Endothelial cell of umbilical vein (primary cell): Measurements from ENCODE around the gene TMEM132E. TPM values are rescaled to one million over a fixed set of nuclear protein-coding genes. Genes with fewer than 3 reads are reported as not detected.

ENCODE experiments used
- BruUV-seq: library from RNA; stranded (reverse); fragments of 400-500 nt; replicated peaks from 2 replicates; lab custom pipeline; 2021; lab: Mats Ljungman, UMichigan
- CTCF ChIA-PET: fragments of 300-600, 350-600 bp; sonication (Branson Sonifier 250); formaldehyde crosslinking; loops from one replicate; lab custom pipeline; 2021; ENCODE audit warnings: antibody characterized with exemption, inconsistent platforms; lab: Charles Lee
- POLR2A ChIA-PET: fragments of 300-600, 350-600 bp; sonication (Branson Sonifier 250); formaldehyde crosslinking; loops from one replicate; lab custom pipeline; 2021; ENCODE audit warnings: antibody characterized with exemption, inconsistent platforms; lab: Charles Lee
- DNase-seq: peaks from one replicate; pipeline ENCODE4 v3.0.0-alpha.2; 2011; ENCODE audit warnings: low read depth, low spot score
- FAIRE-seq: peaks from 2 replicates; lab custom pipeline; 2011; peaks lifted over from hg19 to GRCh38; lab: Jason Lieb, UNC
- H2AFZ ChIP-seq: 2 replicates; pipeline ENCODE4 v1.6.0; 2012; ENCODE audit warnings: low read depth, low read length, control low read depth, inconsistent platforms
- H3K27ac ChIP-seq: 2 replicates; pipeline ENCODE4 v1.5.1; 2011; ENCODE audit warnings: low read depth, mild to moderate bottlenecking, control low read depth, low read length, moderate library complexity; ENCODE audit not compliant: insufficient read depth
- H3K27me3 ChIP-seq, 2 experiments: 2 replicates each; pipeline versions ENCODE4 v1.6.0 to v1.6.1; 2011; ENCODE audit warnings: low read length in 2 of 2, mixed read lengths in 1 of 2; ENCODE audit not compliant: control insufficient read depth in 2 of 2, insufficient read depth in 2 of 2
- H3K36me3 ChIP-seq, 2 experiments: 2 replicates in 1 of 2; 3 replicates in 1 of 2; pipeline ENCODE4 v1.5.1; 2011; ENCODE audit warnings: low read length in 2 of 2, mild to moderate bottlenecking in 1 of 2, moderate library complexity in 1 of 2; ENCODE audit not compliant: control insufficient read depth in 2 of 2, insufficient read depth in 2 of 2; ENCODE audit errors: extremely low read depth in 1 of 2
- H3K4me1 ChIP-seq: 3 replicates; pipeline ENCODE4 v1.5.1; 2011; ENCODE audit warnings: mild to moderate bottlenecking, low read length; ENCODE audit not compliant: control insufficient read depth, insufficient read depth; ENCODE audit errors: extremely low read depth
- H3K4me2 ChIP-seq: 2 replicates; pipeline ENCODE4 v1.6.1; 2011; ENCODE audit warnings: low read length, control low read depth, mixed read lengths; ENCODE audit not compliant: insufficient read depth
- H3K4me3 ChIP-seq, 3 experiments: fragments of 200-600 bp in 1 of 3; sonication (generic), shearing (Covaris generic) in 1 of 3; replicated peaks in 1 of 3; 2 replicates each; pipeline ENCODE4 v1.5.1; 2011 to 2016; ENCODE audit warnings: control low read depth in 3 of 3, low read length in 3 of 3, mild to moderate bottlenecking in 2 of 3, inconsistent platforms in 1 of 3, low read depth in 1 of 3, moderate library complexity in 1 of 3; ENCODE audit not compliant: insufficient read depth in 1 of 3
- H3K79me2 ChIP-seq: 2 replicates; pipeline ENCODE4 v1.6.0; 2012; ENCODE audit warnings: low read length, inconsistent platforms; ENCODE audit not compliant: control insufficient read depth, insufficient read depth
- H3K9ac ChIP-seq: replicated peaks from 2 replicates; pipeline ENCODE3; 2011; ENCODE audit warnings: low read length, control low read depth; ENCODE audit not compliant: insufficient read depth; ENCODE audit errors: extremely low read depth
- H3K9me1 ChIP-seq: replicated peaks from 3 replicates; pipeline ENCODE4 v1.6.0; 2011; ENCODE audit warnings: mild to moderate bottlenecking, low read length; ENCODE audit not compliant: control insufficient read depth, insufficient read depth; ENCODE audit errors: extremely low read depth
- H3K9me3 ChIP-seq: replicated peaks from 2 replicates; pipeline ENCODE4 v1.5.1; 2012; ENCODE audit warnings: low read length, inconsistent platforms; ENCODE audit not compliant: control insufficient read depth, insufficient read depth
- H4K20me1 ChIP-seq: replicated peaks from 2 replicates; pipeline ENCODE3; 2011; ENCODE audit warnings: mild to moderate bottlenecking, low read length; ENCODE audit not compliant: control insufficient read depth, insufficient read depth; ENCODE audit errors: extremely low read depth
- CTCF ChIP-seq, 2 donors: IDR thresholded peaks; 1 replicate in 1 of 2; 2 replicates in 1 of 2; pipeline ENCODE4 v1.5.1; 2011; ENCODE audit warnings: low read length in 2 of 2, mild to moderate bottlenecking in 2 of 2, moderate library complexity in 2 of 2, control low read depth in 1 of 2, inconsistent platforms in 1 of 2, low read depth in 1 of 2; ENCODE audit not compliant: insufficient read depth in 1 of 2; ENCODE audit errors: extremely low read depth in 1 of 2
- EZH2 ChIP-seq: IDR thresholded peaks from 2 replicates; pipeline ENCODE4 v1.6.1; 2012; ENCODE audit warnings: borderline replicate concordance, low read depth, mild to moderate bottlenecking, moderate library complexity, low read length, inconsistent platforms; ENCODE audit not compliant: severe bottlenecking
- FOS ChIP-seq: IDR thresholded peaks from 2 replicates; pipeline ENCODE4 v1.6.1; 2011; ENCODE audit warnings: mild to moderate bottlenecking, low read length, moderate library complexity, borderline replicate concordance; ENCODE audit not compliant: insufficient read depth
- GATA2 ChIP-seq: IDR thresholded peaks from 2 replicates; pipeline ENCODE4 v1.7.0; 2011; ENCODE audit warnings: low read depth, mild to moderate bottlenecking, moderate library complexity, mixed read lengths, low read length; ENCODE audit not compliant: insufficient read length, insufficient read depth
- JUN ChIP-seq: IDR thresholded peaks from 2 replicates; pipeline ENCODE4 v1.6.1; 2011; ENCODE audit warnings: borderline replicate concordance, low read depth; ENCODE audit not compliant: insufficient read length, insufficient read depth
- MAX ChIP-seq: IDR thresholded peaks from 2 replicates; pipeline ENCODE4 v1.6.1; 2011; ENCODE audit not compliant: insufficient read depth, insufficient read length
- MYC ChIP-seq: IDR thresholded peaks from one replicate; pipeline ENCODE4 v1.6.1; 2011; ENCODE audit warnings: mild to moderate bottlenecking, low read depth, low read length
- POLR2A ChIP-seq: IDR thresholded peaks from 2 replicates; pipeline ENCODE4 v1.6.1; 2012; ENCODE audit warnings: low read depth, mild to moderate bottlenecking, control low read depth, low read length
- POLR2AphosphoS5 ChIP-seq: IDR thresholded peaks from 2 replicates; pipeline ENCODE4 v1.6.1; 2012; ENCODE audit warnings: low read depth, mild to moderate bottlenecking, control low read depth, low read length, moderate library complexity; ENCODE audit not compliant: insufficient read depth
- dilution Hi-C: fragments of 300-500 bp; cut with MboI; formaldehyde crosslinking; loops from one replicate; pipeline ENCODE4 v1.15.0; 2019; ENCODE audit warnings: low sequenced_read_pairs; ENCODE audit not compliant: extremely low pct_ligation_motif_present
- intact Hi-C: fragments of 100-400 bp; cut with micrococcal nuclease; formaldehyde crosslinking; loops from one replicate; pipeline ENCODE4 v1.10.0; 2022
- polyA plus RNA-seq, 4 experiments: library from polyadenylated mRNA; depleted of rRNA in 3 of 4; stranded (reverse) in 3 of 4; unstranded in 1 of 4; fragments of >200 nt; gene quantifications; 2 replicates each; pipeline versions ENCODE4 v1.2.1 to v1.2.3, GENCODE V29; 2011 to 2012; ENCODE audit warnings: missing spikeins in 1 of 4
- total RNA-seq: library from RNA; stranded (reverse); gene quantifications from 2 replicates; pipeline ENCODE4 v1.2.3, GENCODE V29; 2021

TMEM132E gene
- total and polyA plus RNA-seq, 2 donors (not counting 3 experiments of a cell fraction or from before 2014, with no cell fraction given), result not detected

GRCh38 chr17:34588266-34588665, 8.9 kb downstream of the TMEM132E start:
- BruUV-seq, result no TSS peak
- H3K27me3 ChIP-seq, result peaks cover 14 to 23% of the 10 kb centered on the region in 2 experiments
- no peak overlapping the region for H3K9ac ChIP-seq
- FAIRE-seq (no peak), DNase-seq (no peak)
- H3K4me1 ChIP-seq, result no peaks in the 10 kb centered on the region
- no peak overlapping the region for H3K4me2 ChIP-seq
- H3K4me3 ChIP-seq, result no peak overlapping the region
- TF ChIP-seq JUN, result no peak
- no peak for TF ChIP-seq MAX
- no peak for TF ChIP-seq GATA2
- TF ChIP-seq EZH2, result no peak
- no peak for TF ChIP-seq POLR2AphosphoS5
- TF ChIP-seq FOS, result no peak
- no peak for TF ChIP-seq POLR2A
- no peak for TF ChIP-seq CTCF (IDR thresholded peaks at IDR 0.05; ENCODE audit: extremely low read depth in 1 of 2, insufficient read depth in 1 of 2, low read depth in 1 of 2, low read length in 2 of 2)
- TF ChIP-seq MYC, result no peak
- CTCF ChIA-PET, result no interaction called here
- H4K20me1 ChIP-seq, result no peaks in the 10 kb centered on the region
- H3K27ac ChIP-seq, result no peak overlapping the region
- dilution Hi-C loops (no loop called here), intact Hi-C loops (no loop called here)
- H3K36me3 ChIP-seq, result no peaks in the 10 kb centered on the region
- no peaks in the 10 kb centered on the region for H3K9me3 ChIP-seq
- no peaks in the 10 kb centered on the region for H3K9me1 ChIP-seq
- H2AFZ ChIP-seq, result no peak overlapping the region
- POLR2A ChIA-PET, result no interaction called here
- no peaks in the 10 kb centered on the region for H3K79me2 ChIP-seq
